HEK293 (cell line): ENCODE measurements around the gene C2orf74.
A peak's percentile ranks its signal among the peaks of the same experiment; 100 is the strongest.

Experiments
- BCL11A ChIP-seq: fragments of 450-650 bp; formaldehyde crosslinking; IDR thresholded peaks from 2 replicates; pipeline ENCODE4 v1.5.1; 2016; ENCODE audit warnings: low read depth, missing biosample characterization, missing genetic modification characterization
- BCL6B ChIP-seq: fragments of 450-650 bp; formaldehyde crosslinking; IDR thresholded peaks from 2 replicates; pipeline ENCODE4 v1.5.1; 2017; ENCODE audit warnings: missing biosample characterization, missing genetic modification characterization
- GLI2 ChIP-seq: fragments of 450-650 bp; formaldehyde crosslinking; IDR thresholded peaks from 2 replicates; pipeline ENCODE4; 2017; ENCODE audit warnings: missing biosample characterization, missing genetic modification characterization, low read depth, borderline replicate concordance
- KLF1 ChIP-seq: fragments of 450-650 bp; formaldehyde crosslinking; IDR thresholded peaks from 2 replicates; pipeline ENCODE4 v1.5.1; 2016; ENCODE audit warnings: missing biosample characterization, missing genetic modification characterization
- OSR2 ChIP-seq: fragments of 450-650 bp; formaldehyde crosslinking; IDR thresholded peaks from 2 replicates; pipeline ENCODE4 v1.5.1; 2016; ENCODE audit warnings: missing biosample characterization, missing genetic modification characterization
- SP7 ChIP-seq: fragments of 450-650 bp; formaldehyde crosslinking; IDR thresholded peaks from 2 replicates; pipeline ENCODE4 v1.5.1; 2016; ENCODE audit warnings: missing biosample characterization, missing genetic modification characterization
- TCF7L2 ChIP-seq: IDR thresholded peaks from 2 replicates; pipeline ENCODE4 v1.6.1; 2011; ENCODE audit warnings: low read depth, mild to moderate bottlenecking, inconsistent platforms, low read length, moderate library complexity, borderline replicate concordance
- ZBTB1 ChIP-seq: fragments of 450-650 bp; formaldehyde crosslinking; IDR thresholded peaks from 2 replicates; pipeline ENCODE4 v1.5.1; 2016; ENCODE audit warnings: missing biosample characterization, missing genetic modification characterization
- ZBTB48 ChIP-seq: fragments of 450-650 bp; formaldehyde crosslinking; IDR thresholded peaks from 2 replicates; pipeline ENCODE4 v1.5.1; 2016; ENCODE audit warnings: missing biosample characterization, missing genetic modification characterization
- ZNF112 ChIP-seq: fragments of 450-650 bp; formaldehyde crosslinking; IDR thresholded peaks from 2 replicates; pipeline ENCODE4 v1.5.0; 2017; ENCODE audit warnings: missing biosample characterization, missing genetic modification characterization
- ZNF140 ChIP-seq: fragments of 450-650 bp; formaldehyde crosslinking; IDR thresholded peaks from 2 replicates; pipeline ENCODE4 v1.5.1; 2016; ENCODE audit warnings: missing biosample characterization, missing genetic modification characterization
- ZNF146 ChIP-seq: fragments of 450-650 bp; formaldehyde crosslinking; IDR thresholded peaks from 2 replicates; pipeline ENCODE4 v1.5.1; 2016; ENCODE audit warnings: missing biosample characterization, missing genetic modification characterization
- ZNF148 ChIP-seq: fragments of 450-650 bp; formaldehyde crosslinking; IDR thresholded peaks from 2 replicates; pipeline ENCODE4 v1.5.0; 2017; ENCODE audit warnings: missing biosample characterization, missing genetic modification characterization, borderline replicate concordance
- ZNF155 ChIP-seq: fragments of 450-650 bp; formaldehyde crosslinking; IDR thresholded peaks from 2 replicates; pipeline ENCODE4 v1.5.1; 2016; ENCODE audit warnings: missing biosample characterization, missing genetic modification characterization
- ZNF169 ChIP-seq: fragments of 450-650 bp; formaldehyde crosslinking; IDR thresholded peaks from 2 replicates; pipeline ENCODE4 v1.5.1; 2016; ENCODE audit warnings: missing biosample characterization, missing genetic modification characterization
- ZNF19 ChIP-seq: fragments of 450-650 bp; formaldehyde crosslinking; IDR thresholded peaks from 2 replicates; pipeline ENCODE4; 2016; ENCODE audit warnings: missing biosample characterization, missing genetic modification characterization, low read depth
- ZNF202 ChIP-seq: fragments of 450-650 bp; formaldehyde crosslinking; IDR thresholded peaks from 2 replicates; pipeline ENCODE4 v1.5.1; 2016; ENCODE audit warnings: missing biosample characterization, missing genetic modification characterization, borderline replicate concordance
- ZNF302 ChIP-seq: fragments of 450-650 bp; formaldehyde crosslinking; IDR thresholded peaks from 2 replicates; pipeline ENCODE4 v1.5.1; 2016; ENCODE audit warnings: missing biosample characterization, missing genetic modification characterization, low read depth
- ZNF335 ChIP-seq: fragments of 450-650 bp; formaldehyde crosslinking; conservative IDR thresholded peaks from 2 replicates; pipeline ENCODE4 v1.5.1; 2016; ENCODE audit warnings: missing biosample characterization, missing genetic modification characterization
- ZNF391 ChIP-seq: fragments of 450-650 bp; formaldehyde crosslinking; IDR thresholded peaks from 2 replicates; pipeline ENCODE4 v1.5.1; 2016; ENCODE audit warnings: low read depth, missing biosample characterization, missing genetic modification characterization, borderline replicate concordance
- ZNF426 ChIP-seq: fragments of 450-650 bp; formaldehyde crosslinking; IDR thresholded peaks from 2 replicates; pipeline ENCODE4 v1.5.1; 2017; ENCODE audit warnings: missing biosample characterization, missing genetic modification characterization, mild to moderate bottlenecking, inconsistent platforms, moderate library complexity
- ZNF621 ChIP-seq: fragments of 450-650 bp; formaldehyde crosslinking; IDR thresholded peaks from 2 replicates; pipeline ENCODE4 v1.5.1; 2017; ENCODE audit warnings: missing biosample characterization, missing genetic modification characterization
- ZNF626 ChIP-seq: fragments of 450-650 bp; sonication (Bioruptor Pico); formaldehyde crosslinking; IDR thresholded peaks from 2 replicates; pipeline ENCODE4 v1.5.1; 2018; ENCODE audit warnings: missing biosample characterization, missing genetic modification characterization, inconsistent platforms
- ZNF654 ChIP-seq: fragments of 450-650 bp; formaldehyde crosslinking; IDR thresholded peaks from 2 replicates; pipeline ENCODE4 v1.5.1; 2016; ENCODE audit warnings: low read depth, missing biosample characterization, missing genetic modification characterization
- ZNF664 ChIP-seq: fragments of 450-650 bp; formaldehyde crosslinking; IDR thresholded peaks from 2 replicates; pipeline ENCODE4 v1.5.1; 2016; ENCODE audit warnings: missing biosample characterization, missing genetic modification characterization
- ZNF777 ChIP-seq: fragments of 450-650 bp; formaldehyde crosslinking; IDR thresholded peaks from 2 replicates; pipeline ENCODE4 v1.5.1; 2017; ENCODE audit warnings: missing biosample characterization, missing genetic modification characterization, borderline replicate concordance
- ZNF830 ChIP-seq: fragments of 450-650 bp; IDR thresholded peaks from 2 replicates; pipeline ENCODE4 v1.5.0; 2018; ENCODE audit warnings: missing biosample characterization, missing genetic modification characterization, low read depth, mild to moderate bottlenecking, moderate library complexity
- ZSCAN16 ChIP-seq: fragments of 450-650 bp; formaldehyde crosslinking; IDR thresholded peaks from 2 replicates; pipeline ENCODE4 v1.5.1; 2016; ENCODE audit warnings: missing biosample characterization, missing genetic modification characterization
- TF ChIP-seq, protein P1 (sequence below): fragments of 450-650 bp; formaldehyde crosslinking; IDR thresholded peaks from 2 replicates; pipeline ENCODE4 v1.5.1; 2016; ENCODE audit warnings: missing biosample characterization, missing genetic modification characterization
- TF ChIP-seq, protein P2 (sequence below): fragments of 450-650 bp; formaldehyde crosslinking; IDR thresholded peaks from 2 replicates; pipeline ENCODE4 v1.5.1; 2016; ENCODE audit warnings: missing biosample characterization, missing genetic modification characterization
- TF ChIP-seq, protein P3 (sequence below): fragments of 450-650 bp; formaldehyde crosslinking; IDR thresholded peaks from 2 replicates; pipeline ENCODE4 v1.5.1; 2017; ENCODE audit warnings: missing biosample characterization, missing genetic modification characterization

C2orf74 gene

GRCh38 chr2:61176755-61177726 is 15.1 kb downstream of the C2orf74 start (continued):
- TF ChIP-seq ZNF391 (peak; percentile 47; the same call in 1 of the 2 replicates), ZNF830 (tag by site-specific recombination) (no peak), ZNF155 (tag by site-specific recombination) (no peak), BCL6B (no peak), ZNF169 (tag by site-specific recombination) (no peak), ZBTB48 (tag by site-specific recombination) (no peak), ZNF146 (tag by site-specific recombination) (no peak), ZNF654 (no peak), SP7 (peak; percentile 76), OSR2 (tag by site-specific recombination) (no peak), ZNF626 (tag by site-specific recombination) (no peak), ZNF148 (tag by site-specific recombination) (no peak), ZNF202 (tag by site-specific recombination) (no peak), ZNF140 (tag by site-specific recombination) (no peak), ZNF426 (tag by site-specific recombination) (no peak), GLI2 (tag by site-specific recombination) (no peak), TCF7L2 (no peak), BCL11A (no peak), ZNF621 (tag by site-specific recombination) (no peak), ZNF664 (tag by site-specific recombination) (no peak), KLF1 (tag by site-specific recombination) (peak; percentile 71), ZNF112 (tag by site-specific recombination) (no peak), ZSCAN16 (tag by site-specific recombination) (no peak), ZBTB1 (tag by site-specific recombination) (no peak), ZNF302 (no peak), ZNF335 (peak; percentile 87), ZNF19 (tag by site-specific recombination) (no peak), ZNF777 (tag by site-specific recombination) (no peak)
- TF ChIP-seq, protein P1, sequence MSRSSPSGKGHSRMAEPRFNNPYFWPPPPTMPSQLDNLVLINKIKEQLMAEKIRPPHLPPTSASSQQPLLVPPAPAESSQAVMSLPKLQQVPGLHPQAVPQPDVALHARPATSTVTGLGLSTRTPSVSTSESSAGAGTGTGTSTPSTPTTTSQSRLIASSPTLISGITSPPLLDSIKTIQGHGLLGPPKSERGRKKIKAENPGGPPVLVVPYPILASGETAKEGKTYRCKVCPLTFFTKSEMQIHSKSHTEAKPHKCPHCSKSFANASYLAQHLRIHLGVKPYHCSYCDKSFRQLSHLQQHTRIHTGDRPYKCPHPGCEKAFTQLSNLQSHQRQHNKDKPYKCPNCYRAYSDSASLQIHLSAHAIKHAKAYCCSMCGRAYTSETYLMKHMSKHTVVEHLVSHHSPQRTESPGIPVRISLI: peak; percentile 84
- TF ChIP-seq, protein P2, sequence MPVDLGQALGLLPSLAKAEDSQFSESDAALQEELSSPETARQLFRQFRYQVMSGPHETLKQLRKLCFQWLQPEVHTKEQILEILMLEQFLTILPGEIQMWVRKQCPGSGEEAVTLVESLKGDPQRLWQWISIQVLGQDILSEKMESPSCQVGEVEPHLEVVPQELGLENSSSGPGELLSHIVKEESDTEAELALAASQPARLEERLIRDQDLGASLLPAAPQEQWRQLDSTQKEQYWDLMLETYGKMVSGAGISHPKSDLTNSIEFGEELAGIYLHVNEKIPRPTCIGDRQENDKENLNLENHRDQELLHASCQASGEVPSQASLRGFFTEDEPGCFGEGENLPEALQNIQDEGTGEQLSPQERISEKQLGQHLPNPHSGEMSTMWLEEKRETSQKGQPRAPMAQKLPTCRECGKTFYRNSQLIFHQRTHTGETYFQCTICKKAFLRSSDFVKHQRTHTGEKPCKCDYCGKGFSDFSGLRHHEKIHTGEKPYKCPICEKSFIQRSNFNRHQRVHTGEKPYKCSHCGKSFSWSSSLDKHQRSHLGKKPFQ (tag by site-specific recombination): no peak
- TF ChIP-seq, protein P3, sequence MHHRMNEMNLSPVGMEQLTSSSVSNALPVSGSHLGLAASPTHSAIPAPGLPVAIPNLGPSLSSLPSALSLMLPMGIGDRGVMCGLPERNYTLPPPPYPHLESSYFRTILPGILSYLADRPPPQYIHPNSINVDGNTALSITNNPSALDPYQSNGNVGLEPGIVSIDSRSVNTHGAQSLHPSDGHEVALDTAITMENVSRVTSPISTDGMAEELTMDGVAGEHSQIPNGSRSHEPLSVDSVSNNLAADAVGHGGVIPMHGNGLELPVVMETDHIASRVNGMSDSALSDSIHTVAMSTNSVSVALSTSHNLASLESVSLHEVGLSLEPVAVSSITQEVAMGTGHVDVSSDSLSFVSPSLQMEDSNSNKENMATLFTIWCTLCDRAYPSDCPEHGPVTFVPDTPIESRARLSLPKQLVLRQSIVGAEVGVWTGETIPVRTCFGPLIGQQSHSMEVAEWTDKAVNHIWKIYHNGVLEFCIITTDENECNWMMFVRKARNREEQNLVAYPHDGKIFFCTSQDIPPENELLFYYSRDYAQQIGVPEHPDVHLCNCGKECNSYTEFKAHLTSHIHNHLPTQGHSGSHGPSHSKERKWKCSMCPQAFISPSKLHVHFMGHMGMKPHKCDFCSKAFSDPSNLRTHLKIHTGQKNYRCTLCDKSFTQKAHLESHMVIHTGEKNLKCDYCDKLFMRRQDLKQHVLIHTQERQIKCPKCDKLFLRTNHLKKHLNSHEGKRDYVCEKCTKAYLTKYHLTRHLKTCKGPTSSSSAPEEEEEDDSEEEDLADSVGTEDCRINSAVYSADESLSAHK (tag by site-specific recombination): no peak; the same call in 1 of the 2 replicates
